Measurements from ENCODE around the gene ANO3.

GRCh38 chr11:26490546-26490945 lies 158.6 kb downstream of the ANO3 start:
- TF ChIP-seq CTCF (IDR thresholded peaks at IDR 0.05) (no peak), POLR2A (IDR thresholded peaks at IDR 0.05) (no peak)

Data from thyroid gland (tissue), 4 donors.